SK-N-SH treated with all-trans-retinoic acid at 6 μM for 48 hours (cell line): ENCODE results near the gene BBC3.

ENCODE experiments used
- ATAC-seq: fragments of 200-7000 bp; cut with Tn5 transposase; 3 replicates; pipeline ENCODE4 v1.9.1; 2020; ENCODE audit warnings: mild to moderate bottlenecking, moderate library complexity
- CSDC2 ChIP-seq: fragments of 250-450 bp; sonication (Bioruptor Pico); IDR thresholded peaks from 2 replicates; pipeline ENCODE4 v1.5.0; 2020; ENCODE audit warnings: mild to moderate bottlenecking, moderate library complexity
- ESRRG ChIP-seq: fragments of 250-450 bp; sonication (Bioruptor Pico); IDR thresholded peaks from 2 replicates; pipeline ENCODE4 v1.6.1; 2021; ENCODE audit warnings: mild to moderate bottlenecking
- GLIS3 ChIP-seq: fragments of 250-450 bp; sonication (Bioruptor Pico); IDR thresholded peaks from 2 replicates; pipeline ENCODE4 v1.5.0; 2020; ENCODE audit warnings: mild to moderate bottlenecking, moderate library complexity
- ISL1 ChIP-seq: fragments of 250-450 bp; sonication (Bioruptor Pico); IDR thresholded peaks from 2 replicates; pipeline ENCODE4 v2.1.2; 2022; ENCODE audit warnings: mild to moderate bottlenecking, moderate library complexity
- PPARA ChIP-seq: fragments of 250-450 bp; sonication (Bioruptor Pico); IDR thresholded peaks from 2 replicates; pipeline ENCODE4 v1.5.0; 2020; ENCODE audit warnings: mild to moderate bottlenecking, borderline replicate concordance
- TCF4 ChIP-seq: fragments of 250-450 bp; sonication (Bioruptor Pico); IDR thresholded peaks from 2 replicates; pipeline ENCODE4 v1.8.0; 2021; ENCODE audit warnings: mild to moderate bottlenecking, moderate library complexity, borderline replicate concordance
- TOX ChIP-seq: fragments of 250-450 bp; sonication (Bioruptor Pico); IDR thresholded peaks from 2 replicates; pipeline ENCODE4 v1.8.0; 2021; ENCODE audit warnings: mild to moderate bottlenecking, moderate library complexity, borderline replicate concordance
- ZFP30 ChIP-seq: fragments of 450-650 bp; formaldehyde crosslinking; IDR thresholded peaks from 2 replicates; pipeline ENCODE4 v1.5.0; 2022; ENCODE audit warnings: mild to moderate bottlenecking, moderate library complexity
- ZNF565 ChIP-seq: fragments of 450-650 bp; formaldehyde crosslinking; conservative IDR thresholded peaks from 2 replicates; pipeline ENCODE4 v1.5.0; 2020; ENCODE audit warnings: low read depth, mild to moderate bottlenecking, moderate library complexity
- TF ChIP-seq, protein P1 (sequence below): fragments of 250-450 bp; sonication (Bioruptor Pico); IDR thresholded peaks from 2 replicates; pipeline ENCODE4 v1.8.0; 2020; ENCODE audit warnings: mild to moderate bottlenecking, moderate library complexity, borderline replicate concordance
- TF ChIP-seq, protein P2 (sequence below): fragments of 250-450 bp; sonication (Bioruptor Pico); IDR thresholded peaks from 2 replicates; pipeline ENCODE4 v1.5.0; 2020; ENCODE audit warnings: mild to moderate bottlenecking, moderate library complexity
- TF ChIP-seq, protein P3 (sequence below): fragments of 250-450 bp; sonication (Bioruptor Pico); IDR thresholded peaks from 2 replicates; pipeline ENCODE4 v1.5.1; 2021; ENCODE audit warnings: mild to moderate bottlenecking, moderate library complexity
- TF ChIP-seq, protein P4 (sequence below): fragments of 250-450 bp; sonication (Bioruptor Pico); IDR thresholded peaks from 2 replicates; pipeline ENCODE4 v1.5.1; 2020; ENCODE audit warnings: low read depth, mild to moderate bottlenecking, moderate library complexity

Gene BBC3

DNA sequence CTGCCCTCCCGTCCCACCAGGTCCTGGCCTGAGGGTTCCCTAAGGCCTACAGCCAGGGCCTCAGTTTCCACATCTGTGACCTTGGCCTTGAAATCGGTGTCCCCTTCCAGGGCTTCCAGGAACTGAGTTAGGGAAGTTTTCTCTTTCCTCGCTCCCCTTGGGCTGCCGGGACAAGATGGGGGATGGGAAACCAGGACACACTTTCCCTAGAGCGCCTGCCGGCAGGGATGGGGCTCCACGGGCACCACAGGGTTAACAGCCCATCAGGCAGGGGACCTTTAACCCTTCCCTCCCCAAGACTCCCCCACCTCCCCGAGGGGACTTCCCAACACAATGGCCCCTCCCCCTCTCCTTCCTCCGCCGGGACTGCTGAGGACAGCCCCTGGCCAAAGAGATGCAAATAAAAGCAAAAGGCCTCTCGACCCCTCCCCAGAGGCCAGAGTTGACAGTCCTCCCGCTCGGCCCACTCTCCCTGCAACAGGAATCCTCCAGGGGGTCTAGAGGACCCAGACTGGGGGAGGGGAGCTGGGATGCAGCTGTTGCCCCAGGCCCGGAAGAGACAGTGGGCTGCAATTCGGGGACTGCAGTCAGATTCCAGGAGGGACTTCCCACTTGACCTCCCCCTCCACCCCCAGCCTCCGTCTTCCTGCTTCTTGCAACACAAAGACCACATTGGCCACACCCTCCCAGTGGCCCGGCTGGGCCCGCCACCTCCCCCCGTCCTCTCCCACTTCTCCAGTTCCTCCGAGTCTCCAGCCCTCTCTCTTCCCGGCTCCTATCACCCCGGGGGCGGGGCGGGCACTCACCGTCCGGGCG is 3.4 kb downstream of the BBC3 start:
- TF ChIP-seq, protein P1, sequence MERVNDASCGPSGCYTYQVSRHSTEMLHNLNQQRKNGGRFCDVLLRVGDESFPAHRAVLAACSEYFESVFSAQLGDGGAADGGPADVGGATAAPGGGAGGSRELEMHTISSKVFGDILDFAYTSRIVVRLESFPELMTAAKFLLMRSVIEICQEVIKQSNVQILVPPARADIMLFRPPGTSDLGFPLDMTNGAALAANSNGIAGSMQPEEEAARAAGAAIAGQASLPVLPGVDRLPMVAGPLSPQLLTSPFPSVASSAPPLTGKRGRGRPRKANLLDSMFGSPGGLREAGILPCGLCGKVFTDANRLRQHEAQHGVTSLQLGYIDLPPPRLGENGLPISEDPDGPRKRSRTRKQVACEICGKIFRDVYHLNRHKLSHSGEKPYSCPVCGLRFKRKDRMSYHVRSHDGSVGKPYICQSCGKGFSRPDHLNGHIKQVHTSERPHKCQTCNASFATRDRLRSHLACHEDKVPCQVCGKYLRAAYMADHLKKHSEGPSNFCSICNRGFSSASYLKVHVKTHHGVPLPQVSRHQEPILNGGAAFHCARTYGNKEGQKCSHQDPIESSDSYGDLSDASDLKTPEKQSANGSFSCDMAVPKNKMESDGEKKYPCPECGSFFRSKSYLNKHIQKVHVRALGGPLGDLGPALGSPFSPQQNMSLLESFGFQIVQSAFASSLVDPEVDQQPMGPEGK (CRISPR knock-in tag): 0 out of 2 replicates have a peak, but pooled peaks have one; percentile 25
- TF ChIP-seq, protein P2, sequence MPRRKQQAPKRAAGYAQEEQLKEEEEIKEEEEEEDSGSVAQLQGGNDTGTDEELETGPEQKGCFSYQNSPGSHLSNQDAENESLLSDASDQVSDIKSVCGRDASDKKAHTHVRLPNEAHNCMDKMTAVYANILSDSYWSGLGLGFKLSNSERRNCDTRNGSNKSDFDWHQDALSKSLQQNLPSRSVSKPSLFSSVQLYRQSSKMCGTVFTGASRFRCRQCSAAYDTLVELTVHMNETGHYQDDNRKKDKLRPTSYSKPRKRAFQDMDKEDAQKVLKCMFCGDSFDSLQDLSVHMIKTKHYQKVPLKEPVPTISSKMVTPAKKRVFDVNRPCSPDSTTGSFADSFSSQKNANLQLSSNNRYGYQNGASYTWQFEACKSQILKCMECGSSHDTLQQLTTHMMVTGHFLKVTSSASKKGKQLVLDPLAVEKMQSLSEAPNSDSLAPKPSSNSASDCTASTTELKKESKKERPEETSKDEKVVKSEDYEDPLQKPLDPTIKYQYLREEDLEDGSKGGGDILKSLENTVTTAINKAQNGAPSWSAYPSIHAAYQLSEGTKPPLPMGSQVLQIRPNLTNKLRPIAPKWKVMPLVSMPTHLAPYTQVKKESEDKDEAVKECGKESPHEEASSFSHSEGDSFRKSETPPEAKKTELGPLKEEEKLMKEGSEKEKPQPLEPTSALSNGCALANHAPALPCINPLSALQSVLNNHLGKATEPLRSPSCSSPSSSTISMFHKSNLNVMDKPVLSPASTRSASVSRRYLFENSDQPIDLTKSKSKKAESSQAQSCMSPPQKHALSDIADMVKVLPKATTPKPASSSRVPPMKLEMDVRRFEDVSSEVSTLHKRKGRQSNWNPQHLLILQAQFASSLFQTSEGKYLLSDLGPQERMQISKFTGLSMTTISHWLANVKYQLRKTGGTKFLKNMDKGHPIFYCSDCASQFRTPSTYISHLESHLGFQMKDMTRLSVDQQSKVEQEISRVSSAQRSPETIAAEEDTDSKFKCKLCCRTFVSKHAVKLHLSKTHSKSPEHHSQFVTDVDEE (CRISPR knock-in tag): no peak
- TF ChIP-seq, protein P3, sequence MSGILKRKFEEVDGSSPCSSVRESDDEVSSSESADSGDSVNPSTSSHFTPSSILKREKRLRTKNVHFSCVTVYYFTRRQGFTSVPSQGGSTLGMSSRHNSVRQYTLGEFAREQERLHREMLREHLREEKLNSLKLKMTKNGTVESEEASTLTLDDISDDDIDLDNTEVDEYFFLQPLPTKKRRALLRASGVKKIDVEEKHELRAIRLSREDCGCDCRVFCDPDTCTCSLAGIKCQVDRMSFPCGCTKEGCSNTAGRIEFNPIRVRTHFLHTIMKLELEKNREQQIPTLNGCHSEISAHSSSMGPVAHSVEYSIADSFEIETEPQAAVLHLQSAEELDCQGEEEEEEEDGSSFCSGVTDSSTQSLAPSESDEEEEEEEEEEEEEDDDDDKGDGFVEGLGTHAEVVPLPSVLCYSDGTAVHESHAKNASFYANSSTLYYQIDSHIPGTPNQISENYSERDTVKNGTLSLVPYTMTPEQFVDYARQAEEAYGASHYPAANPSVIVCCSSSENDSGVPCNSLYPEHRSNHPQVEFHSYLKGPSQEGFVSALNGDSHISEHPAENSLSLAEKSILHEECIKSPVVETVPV (CRISPR knock-in tag): 0 out of 2 replicates have a peak, but pooled peaks have one; percentile 57
- ATAC-seq: peak; percentile 51

DNA sequence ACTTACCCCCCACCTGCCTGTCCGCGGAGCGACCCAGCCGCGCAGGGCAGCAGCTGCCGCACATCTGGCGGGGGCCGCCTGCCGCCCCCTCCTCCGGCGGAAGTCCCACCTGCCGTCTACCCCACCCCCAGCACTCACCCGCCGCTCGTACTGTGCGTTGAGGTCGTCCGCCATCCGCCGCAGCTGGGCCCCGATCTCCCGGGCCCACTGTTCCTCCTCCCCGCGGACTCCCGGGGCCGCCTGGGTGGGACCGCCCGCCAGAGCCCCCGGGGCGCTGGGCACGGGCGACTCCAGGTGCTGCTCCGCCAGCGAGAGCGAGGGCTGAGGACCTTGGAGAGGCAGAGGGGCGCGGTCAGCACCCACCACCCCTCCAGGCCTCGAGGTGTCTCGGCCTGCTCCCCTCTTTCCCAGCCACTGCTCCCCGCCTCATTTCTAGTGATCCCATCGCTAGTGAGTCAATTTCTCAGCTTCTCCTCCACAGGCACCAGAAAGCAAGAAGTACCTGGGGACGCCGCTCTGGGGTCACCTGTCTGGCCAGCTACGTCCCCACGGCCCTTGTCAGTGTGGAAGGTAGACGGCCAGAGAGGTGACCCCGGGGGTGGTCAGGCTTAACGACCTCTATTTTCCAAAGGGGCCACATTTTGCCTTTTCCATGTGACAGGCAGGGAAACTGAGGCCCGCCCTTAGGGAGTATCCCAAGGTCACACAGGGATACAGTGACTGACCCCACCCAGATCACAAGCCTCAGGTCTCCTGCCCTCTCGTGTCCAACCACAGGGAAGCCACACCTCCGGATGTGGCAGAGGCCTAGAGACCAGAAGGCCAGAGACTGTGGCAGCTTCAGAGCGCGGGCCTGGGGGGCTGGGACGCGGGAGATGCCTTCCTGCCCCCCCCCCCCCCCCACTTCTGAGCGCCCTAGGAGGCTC is 4.3 kb downstream of the BBC3 start:
- ATAC-seq: peak; percentile 47
- TF ChIP-seq ZFP30 (CRISPR knock-in tag) (no peak), CSDC2 (CRISPR knock-in tag) (no peak), PPARA (no peak), ESRRG (no peak), GLIS3 (CRISPR knock-in tag) (no peak), ISL1 (CRISPR knock-in tag) (no peak), TCF4 (CRISPR knock-in tag) (no peak), TOX (CRISPR knock-in tag) (no peak), ZNF565 (CRISPR knock-in tag) (no peak)
- TF ChIP-seq, protein P1 (CRISPR knock-in tag): no peak
- TF ChIP-seq, protein P3 (CRISPR knock-in tag): no peak
- TF ChIP-seq, protein P2 (CRISPR knock-in tag): no peak
- TF ChIP-seq, protein P4, sequence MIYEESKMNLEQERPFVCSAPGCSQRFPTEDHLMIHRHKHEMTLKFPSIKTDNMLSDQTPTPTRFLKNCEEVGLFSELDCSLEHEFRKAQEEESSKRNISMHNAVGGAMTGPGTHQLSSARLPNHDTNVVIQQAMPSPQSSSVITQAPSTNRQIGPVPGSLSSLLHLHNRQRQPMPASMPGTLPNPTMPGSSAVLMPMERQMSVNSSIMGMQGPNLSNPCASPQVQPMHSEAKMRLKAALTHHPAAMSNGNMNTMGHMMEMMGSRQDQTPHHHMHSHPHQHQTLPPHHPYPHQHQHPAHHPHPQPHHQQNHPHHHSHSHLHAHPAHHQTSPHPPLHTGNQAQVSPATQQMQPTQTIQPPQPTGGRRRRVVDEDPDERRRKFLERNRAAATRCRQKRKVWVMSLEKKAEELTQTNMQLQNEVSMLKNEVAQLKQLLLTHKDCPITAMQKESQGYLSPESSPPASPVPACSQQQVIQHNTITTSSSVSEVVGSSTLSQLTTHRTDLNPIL (CRISPR knock-in tag): no peak
